ENCODE data around the gene NTM.

NTM gene

DNA sequence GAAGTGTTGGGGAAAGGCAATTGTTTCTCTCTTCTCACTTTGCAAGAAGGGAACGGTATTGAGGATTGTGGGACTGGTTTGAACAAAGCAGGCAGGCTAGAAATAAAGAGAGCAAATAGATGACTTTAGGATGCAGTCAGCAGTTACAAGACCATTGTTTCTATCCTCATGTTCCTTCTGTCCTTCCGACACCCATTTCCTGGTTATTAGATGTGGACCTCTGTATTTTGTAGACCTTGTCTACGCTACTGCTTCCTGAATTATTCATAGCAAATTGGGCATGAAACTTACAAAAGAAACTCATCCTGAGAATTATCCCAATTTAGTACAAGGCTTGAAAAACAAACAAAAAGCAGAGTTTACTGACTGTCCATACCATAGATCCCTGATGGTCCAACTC is 656.3 kb downstream of the NTM start:
- Mint-ChIP-seq H3K4me1 (no peaks in the 10 kb centered on the region), H3K27me3 (peaks cover 1% of the 10 kb centered on the region), H3K9me3 (peaks cover 15% of the 10 kb centered on the region), H3K4me3 (no peak overlapping the region), H3K27ac (no peak overlapping the region), H3K36me3 (no peaks in the 10 kb centered on the region)

DNA sequence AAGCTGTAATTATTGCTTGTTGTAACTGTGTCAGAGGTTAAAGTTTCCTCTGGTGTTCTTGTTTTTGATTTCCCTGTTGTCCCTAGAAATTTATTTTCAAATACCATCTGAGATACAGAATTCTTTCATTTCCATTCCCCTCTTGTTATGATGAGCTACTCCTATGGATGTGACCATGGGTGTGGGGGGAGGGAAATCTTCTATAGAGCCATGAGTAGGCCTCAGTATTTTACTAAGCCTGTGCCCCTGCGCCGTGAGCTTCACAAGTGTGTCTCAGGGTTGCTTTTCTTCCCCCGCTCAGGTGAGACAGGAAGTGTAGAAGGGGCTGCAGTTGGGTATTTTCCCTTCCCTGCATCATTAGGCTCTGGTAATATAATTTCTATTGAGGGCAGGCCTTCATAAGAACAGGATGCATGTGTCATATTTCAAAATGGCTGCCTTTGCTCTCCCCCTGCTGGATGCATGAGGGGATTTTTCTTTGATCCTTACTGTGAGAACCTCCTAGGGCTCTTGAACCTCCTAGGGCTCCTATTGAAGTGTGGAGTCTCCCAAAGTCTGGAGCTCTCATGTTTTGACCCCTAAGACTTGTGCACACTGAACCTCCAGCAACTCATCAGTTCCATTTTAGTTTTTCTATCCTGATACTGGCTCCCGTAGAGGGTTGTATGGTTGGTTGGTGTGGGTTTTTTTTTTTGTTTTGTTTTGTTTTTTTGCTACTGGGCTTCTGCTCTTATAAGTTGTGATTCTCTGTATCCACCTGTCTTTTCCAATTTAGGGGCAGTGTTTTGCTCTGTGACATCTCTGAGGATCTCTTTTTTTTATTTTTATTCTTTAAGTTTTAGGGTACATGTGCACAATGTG is 658.2 kb downstream of the NTM start:
- Mint-ChIP-seq H3K27me3 (no peaks in the 10 kb centered on the region), H3K9me3 (peaks cover 11% of the 10 kb centered on the region), H3K36me3 (no peaks in the 10 kb centered on the region), H3K4me1 (no peaks in the 10 kb centered on the region), H3K4me3 (no peak overlapping the region), H3K27ac (no peak overlapping the region)

DNA sequence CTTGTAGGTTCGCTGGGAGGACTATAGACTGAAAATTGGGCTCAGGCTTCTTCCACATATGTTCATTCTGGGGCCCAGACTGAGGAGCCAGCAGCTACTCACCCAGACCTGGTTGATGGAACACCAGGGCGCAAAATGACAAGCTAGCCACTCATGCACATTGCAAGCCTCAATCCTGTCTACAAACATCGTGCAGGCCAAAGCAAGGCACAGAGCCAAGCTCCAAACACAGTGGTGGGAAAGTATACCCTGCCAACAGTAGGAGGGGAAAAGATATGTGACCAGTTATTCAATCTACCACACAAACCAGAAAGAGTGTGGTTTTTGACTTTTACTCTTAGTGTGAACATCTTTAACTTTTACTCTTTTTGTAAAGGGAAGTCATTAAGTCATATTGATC is 660.5 kb downstream of the NTM start:
- H3K4me3 Mint-ChIP-seq, result no peak overlapping the region
- peaks cover 11% of the 10 kb centered on the region for H3K9me3 Mint-ChIP-seq
- H3K27me3 Mint-ChIP-seq, result no peaks in the 10 kb centered on the region
- H3K4me1 Mint-ChIP-seq, result no peaks in the 10 kb centered on the region
- no peak overlapping the region for H3K27ac Mint-ChIP-seq
- H3K36me3 Mint-ChIP-seq, result no peaks in the 10 kb centered on the region

DNA sequence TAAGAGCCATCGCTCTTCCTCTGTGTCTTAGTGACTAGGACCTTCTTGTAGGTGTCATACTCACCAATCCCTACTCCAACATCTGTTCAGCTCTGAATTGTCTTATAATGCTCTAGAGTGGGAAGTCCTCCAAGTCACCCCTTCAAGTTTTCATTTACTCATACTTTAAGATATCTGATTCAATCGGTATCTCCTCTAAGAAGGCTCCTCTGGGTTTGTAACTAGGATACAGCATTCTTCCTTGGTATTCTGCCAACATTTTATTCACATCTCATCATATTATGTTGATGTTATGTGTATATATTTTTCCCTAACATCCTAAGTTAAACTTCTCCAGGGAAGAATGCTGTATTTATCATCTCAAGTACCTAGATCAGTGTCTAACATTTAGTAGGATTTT is 662.1 kb downstream of the NTM start:
- Mint-ChIP-seq H3K36me3 (no peaks in the 10 kb centered on the region), H3K4me3 (no peak overlapping the region), H3K4me1 (no peaks in the 10 kb centered on the region), H3K27me3 (no peaks in the 10 kb centered on the region), H3K9me3 (peaks cover 2% of the 10 kb centered on the region), H3K27ac (no peak overlapping the region)

DNA sequence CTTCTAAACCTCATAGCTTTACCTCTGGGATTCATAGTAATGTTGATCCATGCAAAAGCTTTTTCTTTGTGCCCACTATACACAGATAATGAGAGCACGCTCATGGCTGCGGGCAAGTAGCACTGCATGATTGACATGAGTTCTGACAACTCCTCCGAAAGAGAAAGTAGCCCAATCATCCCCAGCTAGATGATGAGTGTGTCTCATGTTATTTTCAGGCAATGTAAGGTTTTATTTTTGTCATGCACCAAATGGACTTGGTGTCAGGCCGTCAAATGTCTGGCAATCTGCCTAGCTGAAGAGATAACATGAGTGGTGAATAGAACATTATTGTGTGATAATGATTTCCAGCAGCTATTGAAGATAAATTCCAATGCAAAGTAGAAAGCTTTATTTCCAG is 662.6 kb downstream of the NTM start:
- no peak overlapping the region for H3K27ac Mint-ChIP-seq
- no peaks in the 10 kb centered on the region for H3K4me1 Mint-ChIP-seq

DNA sequence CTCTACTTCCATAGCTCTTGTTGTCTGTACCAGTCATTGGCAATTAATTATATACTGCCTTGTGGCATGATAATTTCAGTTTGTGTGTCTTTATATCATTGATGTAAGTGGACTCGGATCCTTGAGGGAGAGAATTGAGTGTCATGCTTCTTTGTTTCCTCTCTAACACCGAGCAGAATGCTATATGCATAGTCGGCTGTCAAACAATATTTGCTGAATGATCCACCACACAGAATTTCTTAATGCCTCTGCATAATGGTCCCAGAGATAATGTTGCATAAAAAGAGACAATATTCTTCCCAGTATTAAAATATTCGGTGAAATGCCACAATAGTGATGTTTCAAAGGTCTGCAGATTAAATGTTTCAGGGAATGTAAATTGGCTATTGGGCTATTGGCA is 664.8 kb downstream of the NTM start:
- H3K36me3 Mint-ChIP-seq, result no peaks in the 10 kb centered on the region
- H3K4me1 Mint-ChIP-seq, result no peaks in the 10 kb centered on the region
- peaks cover 2% of the 10 kb centered on the region for H3K27me3 Mint-ChIP-seq
- H3K27ac Mint-ChIP-seq, result no peak overlapping the region
- H3K9me3 Mint-ChIP-seq, result no peaks in the 10 kb centered on the region
- no peak overlapping the region for H3K4me3 Mint-ChIP-seq

More for the DNA sequence above, 662.6 kb downstream of the NTM start:
- Mint-ChIP-seq H3K4me3 (no peak overlapping the region), H3K27me3 (no peaks in the 10 kb centered on the region), H3K36me3 (no peaks in the 10 kb centered on the region), H3K9me3 (no peaks in the 10 kb centered on the region)

DNA sequence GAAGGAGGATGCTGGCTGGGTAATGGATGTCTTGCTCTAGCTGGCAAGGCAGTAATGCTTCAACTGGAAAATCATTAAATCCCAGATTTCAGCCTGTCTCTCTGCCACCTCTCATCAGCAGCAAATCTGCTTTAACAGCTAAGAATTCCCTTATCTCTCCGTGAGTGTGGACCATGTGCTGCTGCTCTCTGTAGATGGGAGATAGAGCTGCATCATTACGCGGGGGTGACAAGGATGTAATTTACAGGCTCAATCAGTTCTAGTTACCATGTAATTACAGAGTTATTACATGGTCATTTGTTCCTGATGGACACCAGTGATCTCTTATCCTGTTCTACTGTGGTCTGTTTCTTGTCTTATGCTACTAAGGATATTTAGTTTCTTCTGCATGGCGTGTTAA is 665.4 kb downstream of the NTM start:
- H3K4me1 Mint-ChIP-seq, result no peaks in the 10 kb centered on the region
- peaks cover 2% of the 10 kb centered on the region for H3K27me3 Mint-ChIP-seq
- H3K4me3 Mint-ChIP-seq, result no peak overlapping the region
- no peaks in the 10 kb centered on the region for H3K36me3 Mint-ChIP-seq
- H3K27ac Mint-ChIP-seq, result no peak overlapping the region
- H3K9me3 Mint-ChIP-seq, result no peaks in the 10 kb centered on the region

DNA sequence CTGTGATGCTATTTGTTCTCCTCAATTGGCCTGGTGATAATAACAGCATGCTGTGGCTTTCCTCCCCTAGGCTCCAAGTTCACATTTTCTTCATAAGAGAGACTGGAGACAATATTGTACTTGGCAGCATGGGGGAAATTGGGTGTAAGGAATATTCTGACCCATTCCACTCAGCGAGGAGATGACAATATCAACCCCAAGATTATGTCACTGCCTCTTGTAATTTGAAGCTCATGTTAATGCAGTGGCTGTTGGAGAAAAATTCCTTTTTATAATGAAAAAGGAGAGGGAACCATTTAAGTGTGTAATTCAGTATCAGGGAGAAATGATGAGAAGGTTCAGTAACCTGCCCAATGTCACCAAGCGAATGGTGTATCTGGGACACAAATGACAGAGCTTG is 665.8 kb downstream of the NTM start:
- no peak overlapping the region for H3K27ac Mint-ChIP-seq
- H3K36me3 Mint-ChIP-seq, result no peaks in the 10 kb centered on the region
- no peaks in the 10 kb centered on the region for H3K4me1 Mint-ChIP-seq
- no peaks in the 10 kb centered on the region for H3K9me3 Mint-ChIP-seq
- H3K4me3 Mint-ChIP-seq, result no peak overlapping the region
- H3K27me3 Mint-ChIP-seq, result peaks cover 2% of the 10 kb centered on the region

DNA sequence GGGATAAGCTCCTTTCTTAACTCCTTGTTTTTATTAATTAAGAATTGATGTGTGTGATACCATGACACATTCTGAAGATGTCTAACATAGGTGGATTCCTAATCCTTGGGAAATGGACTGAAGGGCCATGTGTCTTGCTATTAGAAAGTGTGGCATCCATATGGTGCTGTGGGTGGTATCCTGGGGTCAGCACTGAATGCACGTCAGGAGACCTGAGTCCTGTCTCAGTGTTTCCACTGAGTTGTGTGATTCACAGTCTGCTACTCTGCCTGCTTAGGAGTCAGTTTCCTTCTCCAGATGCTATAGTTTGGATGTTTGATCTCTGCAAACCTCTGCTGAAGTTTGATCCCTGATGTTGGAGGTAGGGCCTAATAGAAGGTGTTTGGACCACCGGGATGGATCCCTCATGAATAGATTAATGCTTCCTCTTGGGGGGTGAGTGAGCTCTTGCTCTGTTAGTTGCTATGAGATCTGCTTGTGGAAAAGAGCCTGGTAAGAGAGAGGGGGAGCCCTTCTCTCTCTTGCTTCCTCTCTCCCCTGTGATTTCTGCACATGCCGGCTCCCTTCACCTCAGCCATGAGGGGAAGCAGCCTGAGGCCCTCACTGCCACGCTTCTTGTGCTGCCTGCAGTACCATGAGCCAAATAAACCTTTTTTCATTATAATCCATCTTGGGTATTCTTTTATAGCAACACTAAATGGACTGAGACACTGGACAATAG is 666.5 kb downstream of the NTM start:
- H3K27me3 Mint-ChIP-seq, result peaks cover 2% of the 10 kb centered on the region
- H3K4me1 Mint-ChIP-seq, result no peaks in the 10 kb centered on the region
- no peak overlapping the region for H3K4me3 Mint-ChIP-seq
- H3K27ac Mint-ChIP-seq, result no peak overlapping the region
- H3K36me3 Mint-ChIP-seq, result no peaks in the 10 kb centered on the region
- H3K9me3 Mint-ChIP-seq, result no peaks in the 10 kb centered on the region

DNA sequence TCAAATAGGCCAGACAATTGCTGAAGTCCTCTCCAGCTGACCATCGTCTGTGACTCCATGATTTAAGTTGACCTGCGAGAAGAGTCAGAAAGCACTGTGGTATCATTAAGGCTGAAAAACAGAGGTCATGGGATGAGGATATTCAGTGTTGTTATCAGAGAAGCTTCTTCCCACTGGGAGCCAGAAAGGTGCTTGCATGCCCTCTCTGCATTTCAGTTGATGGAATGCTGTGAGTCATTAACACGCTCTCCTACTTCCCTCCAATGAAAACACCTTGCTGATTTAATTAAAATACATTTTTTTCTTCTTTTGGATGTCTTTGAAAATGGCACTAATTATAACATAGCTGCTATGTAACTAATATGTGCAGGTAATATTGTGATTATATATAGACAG is 667.0 kb downstream of the NTM start:
- no peaks in the 10 kb centered on the region for H3K9me3 Mint-ChIP-seq
- H3K27ac Mint-ChIP-seq, result no peak overlapping the region
- no peak overlapping the region for H3K4me3 Mint-ChIP-seq
- H3K27me3 Mint-ChIP-seq, result peaks cover 2% of the 10 kb centered on the region
- no peaks in the 10 kb centered on the region for H3K4me1 Mint-ChIP-seq
- H3K36me3 Mint-ChIP-seq, result no peaks in the 10 kb centered on the region

DNA sequence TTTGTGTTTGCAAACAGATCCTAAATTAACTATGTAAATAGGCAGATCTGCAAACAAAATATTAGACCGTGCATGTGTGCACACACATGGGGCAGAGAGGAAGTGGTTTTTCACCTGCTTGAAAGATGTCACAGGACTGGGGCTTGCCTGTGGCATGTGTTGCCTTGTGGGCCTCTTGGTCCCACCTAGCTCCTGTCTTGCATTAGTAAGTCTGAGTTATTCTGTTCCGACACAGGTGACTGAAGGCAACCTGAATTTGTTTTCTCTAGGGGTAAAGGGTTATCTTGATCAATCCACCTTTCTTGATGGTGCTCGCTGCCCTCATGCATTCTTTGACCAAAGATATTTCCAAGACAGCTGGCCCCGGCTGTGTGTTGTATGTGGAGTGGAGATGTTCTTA is 667.5 kb downstream of the NTM start:
- Mint-ChIP-seq H3K27ac (no peak overlapping the region), H3K27me3 (peaks cover 4% of the 10 kb centered on the region), H3K4me3 (no peak overlapping the region), H3K9me3 (no peaks in the 10 kb centered on the region), H3K36me3 (no peaks in the 10 kb centered on the region), H3K4me1 (no peaks in the 10 kb centered on the region)

DNA sequence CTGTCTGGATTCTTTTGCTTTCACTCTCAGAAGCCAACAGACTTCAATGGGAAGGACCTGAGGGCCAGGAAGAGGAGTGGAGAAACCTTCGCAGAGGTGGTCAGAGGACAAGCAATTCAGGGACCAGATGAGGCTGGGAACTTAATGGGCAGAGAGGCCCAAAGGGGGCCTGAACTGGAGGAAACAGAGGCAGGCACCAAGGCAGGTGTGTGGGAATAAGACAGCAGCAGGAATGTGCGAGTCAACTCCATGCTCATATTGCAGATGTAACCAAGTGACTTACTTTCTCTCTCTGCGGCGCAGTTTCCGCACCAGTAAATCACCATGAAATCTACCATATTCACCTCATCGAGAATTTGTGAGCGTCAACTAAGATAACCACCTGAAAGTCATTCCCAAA is 669.1 kb downstream of the NTM start:
- Mint-ChIP-seq H3K36me3 (no peaks in the 10 kb centered on the region), H3K4me1 (no peaks in the 10 kb centered on the region), H3K27ac (no peak overlapping the region), H3K9me3 (no peaks in the 10 kb centered on the region), H3K27me3 (peaks cover 4% of the 10 kb centered on the region), H3K4me3 (no peak overlapping the region)

DNA sequence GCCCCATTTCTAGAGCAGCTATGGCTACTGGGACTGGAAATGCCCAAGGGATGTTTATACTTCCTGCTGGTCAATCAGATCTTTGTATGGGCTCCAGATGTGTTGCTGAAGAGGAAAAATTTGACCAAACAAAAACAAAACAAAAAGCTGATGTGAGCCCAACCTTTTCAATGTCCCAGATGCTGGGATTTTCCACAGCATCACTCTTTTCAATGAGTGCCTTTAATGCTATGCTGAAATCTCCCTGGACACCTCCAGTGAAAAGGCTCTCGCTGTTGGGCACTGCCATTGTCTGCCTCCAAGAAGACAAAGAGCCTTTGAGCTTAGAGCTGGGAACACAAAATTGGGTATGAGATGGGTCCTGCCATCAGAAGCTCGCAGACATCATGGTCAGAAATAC is 671.9 kb downstream of the NTM start:
- Mint-ChIP-seq H3K4me1 (no peaks in the 10 kb centered on the region), H3K36me3 (no peaks in the 10 kb centered on the region), H3K9me3 (no peaks in the 10 kb centered on the region), H3K27me3 (peaks cover 4% of the 10 kb centered on the region), H3K4me3 (no peak overlapping the region), H3K27ac (no peak overlapping the region)

DNA sequence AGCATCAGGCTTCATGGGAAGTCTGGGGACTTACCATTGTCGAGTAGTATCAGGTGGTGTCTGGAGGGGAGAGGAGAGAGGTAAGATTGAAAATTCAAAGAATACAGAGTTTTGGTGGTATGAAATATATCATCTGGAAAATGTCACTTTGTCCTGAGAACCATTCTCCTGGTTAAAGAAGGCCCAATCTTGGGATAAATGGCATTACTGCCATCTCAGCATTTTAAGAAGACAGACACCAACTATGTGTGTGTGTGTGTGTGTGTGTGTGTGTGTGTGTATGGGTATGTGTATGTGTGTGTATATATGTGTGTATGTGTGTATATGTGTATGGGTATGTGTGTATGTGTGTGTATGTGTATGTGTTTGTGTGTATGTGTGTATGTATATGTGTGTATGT is 673.3 kb downstream of the NTM start:
- no peak overlapping the region for H3K4me3 Mint-ChIP-seq
- no peaks in the 10 kb centered on the region for H3K36me3 Mint-ChIP-seq
- H3K27me3 Mint-ChIP-seq, result peaks cover 3% of the 10 kb centered on the region
- no peak overlapping the region for H3K27ac Mint-ChIP-seq
- H3K9me3 Mint-ChIP-seq, result no peaks in the 10 kb centered on the region
- H3K4me1 Mint-ChIP-seq, result no peaks in the 10 kb centered on the region

DNA sequence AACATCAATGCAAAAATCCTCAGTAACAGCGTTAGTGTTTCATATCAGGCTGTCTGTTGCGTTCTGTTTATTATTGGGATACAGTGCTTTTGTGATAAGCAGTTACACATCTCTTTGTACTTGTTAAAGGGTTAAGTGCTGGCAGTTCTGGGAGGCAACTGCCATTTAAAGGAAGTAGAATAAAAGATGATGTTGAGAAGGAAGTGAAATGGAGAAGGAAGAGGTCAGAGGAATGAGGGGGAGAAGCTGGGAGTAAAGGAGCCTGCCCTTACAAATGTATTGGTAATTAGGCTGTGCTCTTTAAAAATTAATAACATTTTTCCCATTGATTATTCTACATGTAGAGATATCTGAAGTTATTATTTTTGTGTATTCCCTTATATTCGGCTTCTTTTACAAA is 674.7 kb downstream of the NTM start:
- no peak overlapping the region for H3K27ac Mint-ChIP-seq
- no peaks in the 10 kb centered on the region for H3K36me3 Mint-ChIP-seq
- H3K4me1 Mint-ChIP-seq, result no peaks in the 10 kb centered on the region
- no peak overlapping the region for H3K4me3 Mint-ChIP-seq
- peaks cover 2% of the 10 kb centered on the region for H3K27me3 Mint-ChIP-seq
- H3K9me3 Mint-ChIP-seq, result no peaks in the 10 kb centered on the region

DNA sequence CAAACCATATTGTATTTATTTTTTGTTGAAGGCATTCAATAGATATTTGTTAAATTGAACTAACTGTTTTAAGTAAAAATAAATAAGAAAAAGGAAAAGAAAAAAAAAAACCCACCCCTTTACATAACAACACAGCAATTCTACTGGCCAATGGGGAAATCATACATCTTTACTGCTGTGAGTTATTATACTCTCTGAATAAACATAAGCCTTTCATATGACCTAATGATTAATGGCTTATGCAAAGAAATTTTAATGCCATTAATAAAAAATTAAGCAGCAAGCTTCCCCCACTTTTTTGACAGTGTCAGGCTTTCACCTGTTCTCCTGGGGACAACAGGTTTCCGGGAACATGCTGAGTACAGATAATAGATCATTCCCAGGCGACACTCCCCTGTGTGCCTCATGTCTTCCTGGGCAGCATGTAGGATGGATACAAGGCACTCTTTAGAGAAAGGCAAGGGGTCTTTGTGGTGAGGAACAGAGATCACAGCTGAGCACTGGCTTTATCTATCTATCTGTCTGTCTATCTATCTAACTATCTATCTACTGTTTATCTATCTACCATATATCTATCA is 676.0 kb downstream of the NTM start:
- Mint-ChIP-seq H3K27ac (no peak overlapping the region), H3K9me3 (no peaks in the 10 kb centered on the region), H3K27me3 (peaks cover 2% of the 10 kb centered on the region), H3K4me1 (no peaks in the 10 kb centered on the region), H3K36me3 (no peaks in the 10 kb centered on the region), H3K4me3 (no peak overlapping the region)
